Uterus (tissue), 4 donors: ENCODE results near the gene DOK7. TPM values are rescaled to one million over a fixed set of nuclear protein-coding genes. Genes with fewer than 3 reads are reported as not detected.

ENCODE experiments used
- DNase-seq, 2 donors: peaks; one replicate each; pipeline ENCODE4 v3.0.0-alpha.2; 2019 to 2020
- H3K27ac ChIP-seq, 2 donors: fragments of 200-600 bp; sonication (generic); 1 replicate in 1 of 2; 2 replicates in 1 of 2; pipeline ENCODE4 v1.5.1; 2016 to 2018
- H3K27me3 ChIP-seq, 2 donors: fragments of 200-600 bp; sonication (generic); one replicate each; pipeline ENCODE4 v1.5.1; 2018 to 2019; ENCODE audit warnings: control low read depth in 1 of 2
- H3K36me3 ChIP-seq, 2 donors: fragments of 200-600 bp; sonication (generic); one replicate each; pipeline ENCODE4 v1.5.1; 2019; ENCODE audit warnings: control low read depth in 1 of 2
- H3K4me1 ChIP-seq, 2 donors: fragments of 200-600 bp; sonication (generic); one replicate each; pipeline ENCODE4 v1.5.1; 2018 to 2019; ENCODE audit warnings: control low read depth in 1 of 2
- H3K4me3 ChIP-seq, 2 donors: fragments of 200-600 bp; sonication (generic); 1 replicate in 1 of 2; 2 replicates in 1 of 2; pipeline ENCODE4 v1.5.1; 2018 to 2019; ENCODE audit warnings: mild to moderate bottlenecking in 1 of 2
- H3K9me3 ChIP-seq, 2 donors: fragments of 200-600 bp; sonication (generic); one replicate each; pipeline ENCODE4 v1.5.1; 2019; ENCODE audit warnings: control low read depth in 1 of 2
- POLR2A ChIP-seq, 2 donors: fragments of 450-650 bp; IDR thresholded peaks; one replicate each; pipeline ENCODE4 v1.6.1; 2016; ENCODE audit warnings: antibody characterized with exemption in 2 of 2, mild to moderate bottlenecking in 1 of 2, moderate library complexity in 1 of 2
- intact Hi-C: fragments of 100-400 bp; cut with DNase I; formaldehyde crosslinking; loops from one replicate; pipeline ENCODE4 v1.15.1; 2023; ENCODE audit warnings: low total_unique reads
- total RNA-seq, 4 donors: library from RNA; depleted of rRNA in 3 of 4; stranded (reverse); fragments of >200 nt in 3 of 4; gene quantifications; one replicate each; pipeline versions ENCODE4 v1.1.0 to v1.2.4, GENCODE V29; 2014 to 2023
- TF ChIP-seq, protein P1 (sequence below), 4 experiments: fragments of 200-600 bp in 2 of 4; fragments of 450-650 bp in 2 of 4; sonication (generic) in 2 of 4; IDR thresholded peaks; one replicate each; pipeline ENCODE4 v1.5.1; 2016 to 2019; ENCODE audit warnings: antibody characterized with exemption in 4 of 4, mild to moderate bottlenecking in 2 of 4, moderate library complexity in 1 of 4
- donor health status: DM: yes; HTN: yes; CAD: no.

Gene DOK7
- total RNA-seq, 4 donors from 2014 or later = 0.26 to 3.9 (median 0.85) TPM; not detected in 1

DNA sequence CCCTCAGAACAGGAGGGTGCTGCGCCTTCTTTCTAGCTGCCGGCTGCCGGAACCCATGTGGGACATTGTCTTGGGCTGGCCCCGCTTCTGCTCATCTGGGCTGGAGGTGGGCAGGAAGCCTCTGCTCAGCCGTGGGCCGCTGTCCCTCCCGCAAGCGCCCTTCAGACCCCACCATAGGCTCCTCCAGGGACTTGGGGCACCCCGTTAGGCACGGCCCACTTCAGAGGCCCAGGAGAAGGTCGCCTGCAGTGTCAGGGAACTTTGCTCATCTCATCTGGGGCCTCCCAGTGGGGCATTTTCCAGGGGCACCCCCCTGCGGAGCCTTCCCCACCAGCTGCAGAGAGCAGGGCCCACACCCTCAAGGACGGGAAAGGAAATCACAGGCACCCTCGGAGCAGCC is 32.9 kb downstream of the DOK7 start:
- Histone ChIP-seq H3K27me3 (peaks cover 6 to 7% of the 10 kb centered on the region in 2 donors), H3K4me1 (no peaks in the 10 kb centered on the region), H3K27ac (no peak overlapping the region), H3K9me3 (no peaks in the 10 kb centered on the region), H3K4me3 (no peak overlapping the region), H3K36me3 (no peaks in the 10 kb centered on the region)
- TF ChIP-seq, protein P1, sequence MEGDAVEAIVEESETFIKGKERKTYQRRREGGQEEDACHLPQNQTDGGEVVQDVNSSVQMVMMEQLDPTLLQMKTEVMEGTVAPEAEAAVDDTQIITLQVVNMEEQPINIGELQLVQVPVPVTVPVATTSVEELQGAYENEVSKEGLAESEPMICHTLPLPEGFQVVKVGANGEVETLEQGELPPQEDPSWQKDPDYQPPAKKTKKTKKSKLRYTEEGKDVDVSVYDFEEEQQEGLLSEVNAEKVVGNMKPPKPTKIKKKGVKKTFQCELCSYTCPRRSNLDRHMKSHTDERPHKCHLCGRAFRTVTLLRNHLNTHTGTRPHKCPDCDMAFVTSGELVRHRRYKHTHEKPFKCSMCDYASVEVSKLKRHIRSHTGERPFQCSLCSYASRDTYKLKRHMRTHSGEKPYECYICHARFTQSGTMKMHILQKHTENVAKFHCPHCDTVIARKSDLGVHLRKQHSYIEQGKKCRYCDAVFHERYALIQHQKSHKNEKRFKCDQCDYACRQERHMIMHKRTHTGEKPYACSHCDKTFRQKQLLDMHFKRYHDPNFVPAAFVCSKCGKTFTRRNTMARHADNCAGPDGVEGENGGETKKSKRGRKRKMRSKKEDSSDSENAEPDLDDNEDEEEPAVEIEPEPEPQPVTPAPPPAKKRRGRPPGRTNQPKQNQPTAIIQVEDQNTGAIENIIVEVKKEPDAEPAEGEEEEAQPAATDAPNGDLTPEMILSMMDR (IDR thresholded peaks at IDR 0.05) = no peak
- TF ChIP-seq POLR2A (IDR thresholded peaks at IDR 0.05) = no peak
- intact Hi-C loops = no loop called here
- DNase-seq = no peak

GRCh38 chr4:3497095-3497494 is 34.0 kb downstream of the DOK7 start:
- H3K9me3 ChIP-seq = no peaks in the 10 kb centered on the region
- no peaks in the 10 kb centered on the region for H3K4me1 ChIP-seq
- H3K27ac ChIP-seq = no peak overlapping the region
- peaks cover 0 to 7% of the 10 kb centered on the region in 2 donors for H3K27me3 ChIP-seq
- no peak for TF ChIP-seq POLR2A (IDR thresholded peaks at IDR 0.05)
- TF ChIP-seq, protein P1 (IDR thresholded peaks at IDR 0.05) = no peak
- no peak for DNase-seq
- no peak overlapping the region for H3K4me3 ChIP-seq
- intact Hi-C loops = no loop called here
- H3K36me3 ChIP-seq = no peaks in the 10 kb centered on the region

- intact Hi-C loops = no loop called here
- TF ChIP-seq, protein P1 (IDR thresholded peaks at IDR 0.05) = no peak
- TF ChIP-seq POLR2A (IDR thresholded peaks at IDR 0.05) = no peak
- no peaks in the 10 kb centered on the region for H3K4me1 ChIP-seq
Measured at GRCh38 chr4:3497523-3498389, 34.6 kb downstream of the DOK7 start.

DNA sequence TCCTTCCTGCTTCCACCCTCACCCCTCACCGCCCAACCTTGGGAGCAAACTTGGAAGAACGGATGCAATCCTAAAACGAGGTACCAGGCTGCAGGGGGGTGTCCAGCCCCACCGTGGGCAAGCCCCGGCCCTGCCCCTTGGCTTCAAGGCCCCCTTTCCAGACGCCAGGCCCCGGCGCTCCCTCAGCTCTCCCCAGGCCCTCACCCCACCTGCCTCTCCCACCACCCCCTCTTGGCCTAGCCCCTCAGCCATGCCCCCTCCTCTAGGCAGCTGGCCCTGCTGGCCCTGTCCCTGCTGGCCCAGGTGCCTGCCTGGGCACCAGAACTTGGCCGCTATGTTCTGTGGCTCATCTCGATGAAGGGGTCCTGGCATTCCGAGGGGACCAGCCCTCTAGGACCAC is 35.3 kb downstream of the DOK7 start:
- no peak for DNase-seq
- Histone ChIP-seq H3K4me1 (no peaks in the 10 kb centered on the region), H3K9me3 (no peaks in the 10 kb centered on the region), H3K27ac (no peak overlapping the region), H3K36me3 (no peaks in the 10 kb centered on the region), H3K27me3 (peaks cover 0 to 7% of the 10 kb centered on the region in 2 donors), H3K4me3 (no peak overlapping the region)
- intact Hi-C loops = no loop called here
- TF ChIP-seq, protein P1 (IDR thresholded peaks at IDR 0.05) = no peak
- no peak for TF ChIP-seq POLR2A (IDR thresholded peaks at IDR 0.05)

More at GRCh38 chr4:3497523-3498389, 34.6 kb downstream of the DOK7 start:
- Histone ChIP-seq H3K27me3 (peaks cover 0 to 7% of the 10 kb centered on the region in 2 donors), H3K36me3 (no peaks in the 10 kb centered on the region), H3K4me3 (no peak overlapping the region), H3K27ac (no peak overlapping the region), H3K9me3 (no peaks in the 10 kb centered on the region)
- no peak for DNase-seq

GRCh38 chr4:3498901-3499510 is 35.9 kb downstream of the DOK7 start:
- DNase-seq = no peak
- Histone ChIP-seq H3K36me3 (no peaks in the 10 kb centered on the region), H3K4me3 (no peak overlapping the region), H3K9me3 (no peaks in the 10 kb centered on the region), H3K27me3 (peaks cover 0 to 2% of the 10 kb centered on the region in 2 donors), H3K4me1 (no peaks in the 10 kb centered on the region), H3K27ac (no peak overlapping the region)
- intact Hi-C loops = no loop called here
- TF ChIP-seq POLR2A (IDR thresholded peaks at IDR 0.05) = no peak
